ENCODE measurements around the gene ARHGEF7.
"Not testable (repeated sequence)": the region's sequence is repeated elsewhere in the genome, so short reads cannot be mapped to it uniquely, and the experiment has no call there.

Gene ARHGEF7

GRCh38 chr13:111115061-111115964 lies at the start of gene ARHGEF7:
Gene ARHGEF7, plus strand, starts transcription at chr13:111115310. Its CDS starts 217 bp downstream, at chr13:111115527.
- H3K4me3 ChIP-seq: peak within 1 kb of the TSS; percentile 84
- no peak for DNase-seq (ENCODE audit: low spot score)
- H3K27ac ChIP-seq: peak within 1 kb of the TSS; percentile 96 to 98
- no peak for TF ChIP-seq CTCF (IDR thresholded peaks at IDR 0.05)

- Histone ChIP-seq H3K27ac (no peak overlapping the region), H3K4me3 (no peak overlapping the region)
- no peak for DNase-seq (ENCODE audit: low spot score)
- no peak for TF ChIP-seq CTCF (IDR thresholded peaks at IDR 0.05)
Observed at GRCh38 chr13:111065698-111066097, 49.4 kb upstream of the ARHGEF7 start.

- no peak overlapping the region for H3K27ac ChIP-seq
- DNase-seq (ENCODE audit: low spot score): no peak
Observed at GRCh38 chr13:111066544-111066943, 48.6 kb upstream of the ARHGEF7 start.

GRCh38 chr13:111068009-111068350 lies 47.1 kb upstream of the ARHGEF7 start:
- Histone ChIP-seq H3K4me3 (peak overlapping the region; percentile 78), H3K27ac (peak overlapping the region in 1 of 2 donors; percentile 21)
- no peak for DNase-seq (ENCODE audit: low spot score)
- TF ChIP-seq CTCF (IDR thresholded peaks at IDR 0.05): no peak

More at GRCh38 chr13:111066544-111066943, 48.6 kb upstream of the ARHGEF7 start:
- no peak overlapping the region for H3K4me3 ChIP-seq
- TF ChIP-seq CTCF (IDR thresholded peaks at IDR 0.05): no peak

- H3K27ac ChIP-seq; DNase-seq (ENCODE audit: low spot score); H3K4me3 ChIP-seq: not testable (repeated sequence)
Observed at GRCh38 chr13:111071120-111071519, 44.0 kb upstream of the ARHGEF7 start.

GRCh38 chr13:111071526-111071925 lies 43.6 kb upstream of the ARHGEF7 start:
- not testable (repeated sequence) for DNase-seq (ENCODE audit: low spot score); H3K27ac ChIP-seq; H3K4me3 ChIP-seq

GRCh38 chr13:111074826-111075225 lies 40.3 kb upstream of the ARHGEF7 start:
- H3K4me3 ChIP-seq: no peak overlapping the region
- TF ChIP-seq CTCF (IDR thresholded peaks at IDR 0.05): no peak
- no peak for DNase-seq (ENCODE audit: low spot score)
- H3K27ac ChIP-seq: no peak overlapping the region
